T-helper 1 cell treated with Interleukin-12 subunit alpha and Interleukin-12 subunit beta and Interleukin-4 antibody, amounts not matched to agents 30 ng/mL and 1 ng/mL, for 36 hours (primary cell): ENCODE data around the gene ATL1. TPM values are rescaled to one million over a fixed set of nuclear protein-coding genes. Genes with fewer than 3 reads are reported as not detected.

ENCODE experiments used
- intact Hi-C: fragments of 100-400 bp; cut with micrococcal nuclease; formaldehyde crosslinking; loops from one replicate; pipeline ENCODE4 v1.15.1; 2024
- total RNA-seq: library from RNA; stranded (reverse); gene quantifications from 2 replicates; pipeline ENCODE4 v1.2.3, GENCODE V29; 2022

The ATL1 gene
- total RNA-seq, result 0.56 and 1.5 TPM in 2 replicates

DNA sequence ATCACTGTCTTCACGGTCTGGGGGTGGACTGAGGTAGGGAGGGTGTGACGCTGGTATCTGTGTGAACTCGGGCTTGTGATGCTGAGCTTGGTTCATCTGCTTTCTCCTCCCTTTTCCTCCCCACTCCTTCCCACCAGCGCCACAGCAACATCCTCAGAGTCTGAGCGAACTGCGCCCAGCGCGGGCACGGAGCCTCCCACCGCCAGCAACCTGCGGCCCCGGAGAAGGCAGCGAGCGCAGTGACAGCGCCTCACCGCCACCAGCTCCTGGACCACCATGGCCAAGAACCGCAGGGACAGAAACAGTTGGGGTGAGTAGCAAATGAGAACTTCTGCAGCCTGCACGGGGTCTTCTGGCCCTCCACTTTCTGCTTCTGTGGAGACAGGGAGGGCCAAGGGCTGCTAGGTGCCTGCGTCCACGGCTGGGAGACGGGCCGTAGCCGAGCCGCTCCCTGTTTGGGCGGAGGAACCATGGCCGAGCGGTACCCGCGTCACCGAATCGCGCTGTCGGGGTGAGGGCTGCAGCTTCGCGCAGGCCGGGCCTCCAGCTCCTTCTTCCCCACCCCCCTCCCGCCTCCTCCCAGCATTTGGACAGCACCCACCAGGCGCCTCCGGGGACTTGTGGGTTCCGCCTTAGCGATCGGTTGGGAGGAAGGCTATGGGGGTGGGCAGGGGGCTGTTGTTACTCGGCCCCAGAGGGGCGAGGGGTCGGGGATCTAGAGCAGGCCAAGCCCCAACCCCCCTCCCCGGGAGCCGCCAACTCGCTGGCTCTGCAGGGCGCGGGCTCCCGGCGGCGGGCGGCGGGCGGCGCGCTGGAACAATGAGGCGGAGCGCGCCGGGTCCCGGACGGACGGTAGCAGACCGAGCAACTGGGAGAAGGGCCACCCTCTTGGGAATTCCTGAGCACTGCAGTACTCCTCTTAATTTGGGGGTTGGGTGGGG, at the start of gene ATL1:
TSS of gene ATL1 (plus strand) at position 156 of the 941 bp plus-strand sequence. CDS start at position 277, 121 bp downstream.
- intact Hi-C loops, result loop anchor here (1.0 to 2.0 kb wide), 3 partner anchors 17 to 248 kb away; partner anchors contain the start of genes DMAC2L and L2HGDH

DNA sequence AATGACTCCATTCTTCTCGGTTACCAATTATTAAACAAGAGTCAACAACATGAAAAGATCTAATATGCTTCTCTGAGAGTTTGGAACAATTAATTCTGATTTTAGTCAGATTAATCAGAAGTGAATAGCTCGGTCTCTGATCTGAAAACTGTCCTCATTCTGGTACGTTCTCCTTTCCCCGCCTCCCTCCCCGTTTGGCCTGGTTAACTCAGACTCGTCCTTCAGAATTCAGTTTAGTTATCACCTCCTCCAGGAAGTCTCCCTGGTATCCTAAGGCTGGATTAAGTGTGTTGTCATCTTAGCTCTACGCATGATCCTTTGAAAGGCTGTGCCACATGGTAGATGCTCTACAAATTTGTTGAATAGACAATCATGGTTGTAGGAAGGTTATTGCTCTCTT, 49.8 kb upstream of the ATL1 start:
- intact Hi-C loops, result no loop called here

DNA sequence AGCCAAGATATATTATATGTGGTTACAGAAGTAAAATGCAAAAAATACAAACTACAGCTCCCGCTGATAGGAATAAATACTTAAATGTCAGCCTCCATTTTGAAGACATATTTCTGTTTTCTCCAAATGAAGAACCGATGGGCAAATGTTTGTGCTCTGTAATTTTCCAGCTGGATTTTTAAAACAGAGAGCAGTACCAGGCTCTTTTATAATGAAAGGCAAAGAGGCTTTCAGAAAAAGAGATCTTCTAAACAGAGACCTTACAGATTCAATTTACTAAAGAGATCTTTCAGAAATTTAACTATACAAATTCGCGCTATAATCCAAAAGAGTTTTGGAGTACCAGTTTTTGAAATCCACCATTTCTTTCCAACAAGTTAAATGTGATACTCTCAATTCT, 47.5 kb upstream of the ATL1 start:
- intact Hi-C loops, result no loop called here

DNA sequence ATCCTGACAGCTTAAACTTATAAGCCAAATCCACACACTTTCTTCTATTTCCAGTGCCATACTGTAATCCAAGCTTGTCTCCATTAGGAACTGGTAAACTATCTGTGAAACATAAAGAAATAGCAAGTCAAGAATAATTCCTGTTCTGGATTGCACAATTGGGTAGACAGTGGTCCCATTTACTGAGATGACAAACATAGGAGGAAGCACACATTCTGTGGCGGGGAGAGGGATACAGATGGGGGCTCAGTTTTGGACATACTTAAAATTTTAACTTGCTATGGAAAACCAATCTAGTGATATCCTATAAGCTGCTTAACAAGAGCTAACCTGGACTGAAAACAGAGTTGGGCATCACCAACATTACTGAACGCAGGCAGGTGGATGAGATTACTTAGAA, 43.9 kb upstream of the ATL1 start:
- intact Hi-C loops, result no loop called here

DNA sequence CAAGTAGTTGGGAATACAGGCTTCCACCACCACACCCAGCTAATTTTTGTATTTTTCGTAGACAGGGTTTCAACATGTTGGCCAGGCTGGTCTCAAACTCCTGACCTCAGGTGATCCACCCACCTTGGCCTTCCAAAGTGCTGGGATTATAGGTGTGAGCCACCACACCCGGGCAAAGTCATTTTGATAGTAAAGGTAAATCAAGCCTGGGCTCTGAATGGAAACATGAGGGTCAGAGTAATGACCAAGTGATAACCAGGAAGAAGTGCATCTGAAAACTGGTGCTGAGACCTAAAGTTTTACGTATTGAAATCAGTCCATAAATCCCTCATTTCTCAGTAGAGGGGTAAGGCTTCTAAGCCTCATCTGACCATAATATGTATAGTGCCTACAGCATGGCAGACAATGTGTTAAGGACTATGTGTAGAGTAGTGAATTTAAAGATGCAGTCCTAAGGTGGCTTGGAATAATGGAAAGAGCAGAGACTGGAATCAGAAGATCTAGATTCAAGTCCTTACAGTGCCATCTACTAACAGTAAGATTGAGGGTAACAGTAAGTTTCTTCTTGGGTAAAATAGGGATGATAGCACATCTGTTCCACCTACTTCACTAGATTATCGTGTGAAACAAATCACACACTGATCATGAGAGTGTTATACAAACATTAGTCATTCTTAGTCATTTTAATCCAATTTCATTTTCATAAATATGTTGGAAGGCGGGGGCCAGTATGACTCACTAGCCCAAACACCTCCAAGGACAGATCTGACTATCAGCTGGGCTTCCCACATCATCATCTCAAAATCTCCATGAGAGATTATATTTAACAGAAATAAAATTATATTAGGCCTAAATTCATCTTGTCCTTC, 38.8 kb upstream of the ATL1 start:
- intact Hi-C loops, result loop anchor here (1.0 kb wide), 1 partner anchor 177 kb away; no protein-coding TSS in a partner anchor

DNA sequence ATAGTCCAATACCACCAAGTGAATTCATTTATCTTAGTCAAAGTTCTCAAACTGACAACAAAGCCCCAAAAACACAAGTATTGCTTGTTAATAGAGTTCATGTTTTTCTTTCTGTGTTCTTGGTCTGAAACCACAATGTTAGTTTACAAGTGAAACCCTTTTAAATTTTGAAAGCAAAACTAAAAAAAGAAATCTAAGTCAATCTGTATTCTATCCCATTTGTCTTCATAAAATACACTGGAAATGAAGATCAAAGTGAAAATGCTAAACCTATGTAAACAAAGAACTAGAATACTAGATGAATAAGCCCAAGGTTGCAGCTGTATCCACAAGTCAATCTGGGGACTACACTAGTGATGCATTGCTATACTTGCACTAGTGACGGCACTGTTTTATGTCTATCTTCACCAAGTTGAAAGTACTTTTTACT, 38.0 kb upstream of the ATL1 start:
- intact Hi-C loops, result loop anchor here (1.0 to 2.0 kb wide), 11 partner anchors 10 to 888 kb away; partner anchors contain the start of genes MAP4K5 and VCPKMT

DNA sequence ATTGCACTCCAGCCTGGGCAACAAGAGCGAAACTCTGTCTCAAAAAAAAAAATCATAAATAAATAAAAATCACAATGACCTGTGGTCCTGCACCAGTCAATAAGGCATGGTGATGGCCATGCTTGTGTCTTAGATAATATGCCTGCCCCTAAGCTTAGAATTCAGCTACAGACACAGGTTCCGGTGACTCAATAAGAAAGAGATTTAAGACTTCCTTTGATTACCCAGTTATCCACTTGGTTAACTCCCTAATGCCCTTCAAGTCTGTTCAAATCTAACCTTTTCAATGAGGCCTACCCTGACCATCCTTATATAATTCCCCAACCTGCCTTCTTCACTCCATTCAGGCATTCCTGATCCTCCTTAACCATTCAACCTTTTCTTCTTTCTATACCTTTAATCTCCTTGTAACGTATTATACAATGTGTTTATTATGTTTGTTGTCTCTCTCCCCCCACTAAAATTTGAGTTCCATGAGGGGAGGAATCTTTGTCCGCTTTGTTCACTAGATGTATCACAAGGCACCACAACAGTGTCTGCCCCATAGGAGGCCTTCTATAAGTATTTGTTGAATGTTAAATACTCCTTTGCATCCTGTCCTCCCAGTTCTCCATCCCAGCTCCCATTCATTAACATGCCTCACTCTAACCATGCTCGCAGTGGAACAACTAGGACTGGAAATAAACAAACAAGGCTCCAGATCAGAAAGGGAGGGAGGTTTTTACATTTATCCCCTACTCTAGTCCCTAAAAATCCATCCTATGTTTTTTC, 36.5 kb upstream of the ATL1 start:
- intact Hi-C loops, result loop anchor here (2.0 kb wide), 2 partner anchors 407 to 661 kb away; partner anchors contain the start of gene VCPKMT

DNA sequence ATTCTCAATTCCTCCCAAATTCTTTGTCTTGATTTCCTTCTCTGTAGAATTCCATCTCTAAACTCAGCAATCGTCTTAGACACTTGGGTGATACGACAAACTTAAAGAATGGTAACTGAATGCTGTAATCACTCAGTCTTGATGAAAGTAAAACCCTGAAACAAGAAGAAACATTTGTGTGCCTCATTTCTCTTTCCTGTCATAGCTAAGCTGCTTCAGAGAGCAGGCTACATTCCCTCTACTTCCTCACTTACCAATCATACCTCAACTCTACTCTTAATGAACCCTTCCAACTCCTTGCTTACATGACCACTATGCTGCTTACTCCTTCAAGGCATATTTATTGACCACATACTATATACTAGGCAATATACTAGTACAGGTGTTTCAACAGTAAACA, 35.9 kb upstream of the ATL1 start:
- intact Hi-C loops, result no loop called here

DNA sequence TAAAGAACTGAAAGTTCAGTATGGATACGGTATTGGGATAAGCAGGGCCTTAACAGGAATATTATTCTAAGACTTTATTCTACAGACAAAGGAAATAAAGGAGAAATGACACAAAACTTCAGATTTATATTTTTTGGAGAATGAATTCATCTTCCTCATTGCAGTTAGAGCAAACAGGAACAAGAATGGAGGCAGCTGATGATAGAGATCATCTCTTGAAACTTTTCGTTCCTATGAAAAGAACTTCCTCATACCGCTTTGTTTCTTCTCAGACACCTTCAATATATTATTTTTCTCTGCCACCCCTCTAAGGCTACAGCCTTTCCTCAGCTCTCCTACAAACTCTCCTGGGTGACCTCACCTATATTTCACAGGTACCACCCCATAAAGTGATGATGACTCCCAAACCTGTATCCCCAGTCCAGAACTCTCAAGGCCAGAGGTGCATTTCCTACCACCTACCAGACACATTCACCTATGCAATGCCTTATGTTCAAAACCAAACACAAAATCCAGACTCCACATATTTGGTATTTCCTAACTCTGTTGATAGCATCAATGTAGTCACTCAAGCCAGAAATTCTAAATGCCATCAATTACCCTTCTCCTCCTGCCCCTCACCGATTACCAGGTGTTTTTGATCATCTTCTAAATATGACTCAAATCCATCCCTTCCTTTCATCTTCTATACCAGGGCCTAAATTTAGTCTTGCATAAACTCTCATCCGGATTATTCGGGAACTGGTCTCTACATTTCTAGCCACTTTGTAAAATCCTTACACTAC, 35.0 kb upstream of the ATL1 start:
- intact Hi-C loops, result no loop called here

DNA sequence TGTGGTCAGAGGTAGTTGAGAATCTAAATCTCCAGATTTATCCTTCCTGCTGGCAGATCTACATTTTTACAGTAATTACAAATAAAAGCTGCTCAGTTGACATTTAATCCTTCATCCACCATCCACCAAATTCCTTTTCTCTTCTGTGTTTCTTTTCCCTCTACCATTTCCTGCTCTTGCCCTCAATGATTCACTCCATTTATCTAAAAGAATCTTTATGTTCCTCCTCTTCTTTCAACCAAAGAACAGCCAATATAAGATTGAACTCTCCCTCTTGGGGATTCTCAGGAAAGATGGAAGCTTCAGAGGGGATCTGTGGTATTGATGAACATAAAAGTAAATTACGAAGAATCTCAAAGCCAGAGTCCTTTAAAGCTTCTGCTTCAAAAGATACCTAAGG, 31.9 kb upstream of the ATL1 start:
- intact Hi-C loops, result no loop called here

DNA sequence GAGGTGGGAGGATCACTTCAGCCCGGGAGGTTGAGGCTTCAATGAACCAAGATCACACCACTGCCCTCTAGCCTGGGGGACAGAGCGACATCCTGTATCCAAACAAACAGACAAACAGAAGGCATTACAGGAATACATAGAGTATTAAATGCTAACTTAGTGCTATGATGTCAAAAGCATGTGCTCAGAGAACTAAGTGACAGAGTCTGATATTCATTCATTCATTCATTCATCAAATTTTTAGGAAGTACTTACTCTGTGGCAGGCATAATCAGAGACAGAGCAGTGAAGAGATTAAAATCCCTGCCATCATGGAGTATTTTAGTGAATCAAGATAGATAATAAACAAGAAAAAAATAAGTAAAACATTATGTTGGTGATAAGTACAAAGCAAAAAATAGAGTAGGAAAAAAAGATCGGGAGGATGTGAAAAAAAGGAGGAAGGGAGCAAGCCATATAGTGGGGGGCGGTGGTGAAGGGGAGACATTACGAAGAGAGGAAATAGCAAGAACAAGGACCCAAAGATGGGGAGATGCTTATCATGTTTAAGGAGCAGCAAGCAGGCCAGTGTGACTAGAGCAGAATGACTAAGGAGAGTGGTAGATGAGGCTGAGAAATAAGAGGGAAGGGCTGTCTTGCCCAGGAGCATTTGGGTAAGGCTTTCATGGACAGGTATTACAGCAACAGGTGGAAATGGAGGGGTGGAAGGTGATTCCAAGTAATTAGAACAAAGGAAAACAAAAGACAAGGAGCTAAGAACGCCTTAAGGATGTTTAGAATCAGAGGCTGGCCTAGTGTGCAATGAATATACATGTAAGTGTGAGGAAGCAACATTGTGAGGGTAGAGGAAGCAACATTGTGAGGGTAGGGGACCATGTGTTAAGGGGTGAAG, 30.4 kb upstream of the ATL1 start:
- intact Hi-C loops, result loop anchor here (5.0 kb wide), 4 partner anchors 527 to 942 kb away; partner anchors contain the start of genes KLHDC1, KLHDC2 and RPS29

DNA sequence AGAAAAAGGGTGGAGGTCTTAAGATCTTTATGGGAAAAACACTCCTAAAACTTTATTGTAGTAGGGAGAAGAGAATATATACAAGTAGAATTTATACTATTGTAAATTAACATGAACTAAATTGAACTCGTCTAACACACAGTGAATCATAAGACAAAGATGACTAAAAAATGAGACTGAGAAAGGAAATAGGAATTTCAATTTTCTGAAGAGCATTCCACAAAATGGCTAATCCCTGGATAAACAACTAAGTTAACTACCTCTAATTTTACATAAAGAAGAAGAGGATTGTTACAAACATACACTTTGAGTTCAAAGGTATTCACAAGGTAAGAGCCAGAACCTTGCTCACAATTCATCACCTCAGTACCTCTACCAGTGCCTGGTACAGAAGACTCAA, 29.6 kb upstream of the ATL1 start:
- intact Hi-C loops, result loop anchor here (5.0 kb wide), 4 partner anchors 528 to 943 kb away; partner anchors contain the start of genes KLHDC1, KLHDC2 and RPS29

DNA sequence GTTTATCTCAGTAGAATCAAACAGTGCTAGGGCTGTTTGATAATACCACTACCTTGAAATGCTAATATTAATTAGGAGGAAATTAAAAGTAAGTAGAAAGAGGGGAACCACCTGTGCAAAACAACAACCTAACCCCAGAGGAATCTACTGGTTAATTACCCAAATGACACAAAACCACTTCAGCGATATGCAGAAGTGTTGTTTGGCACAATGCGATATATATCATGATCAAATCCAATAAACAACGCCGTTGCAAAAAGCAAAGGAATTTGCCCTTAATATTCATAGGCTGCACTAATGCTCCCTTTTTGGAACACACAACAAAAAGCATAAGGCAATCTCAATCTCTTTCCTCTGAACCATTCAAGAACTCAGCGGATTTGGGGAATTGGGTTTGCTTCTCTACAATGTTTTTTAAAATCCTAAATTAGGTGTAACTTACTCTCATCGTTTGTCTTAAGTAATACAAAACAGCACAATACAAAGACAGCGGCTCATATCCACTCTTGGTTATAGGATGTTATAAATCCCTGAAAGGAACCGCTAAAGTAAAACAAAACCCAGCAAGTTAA, 29.1 kb upstream of the ATL1 start:
- intact Hi-C loops, result loop anchor here (1.0 to 5.0 kb wide), 5 partner anchors 469 to 944 kb away; partner anchors contain the start of genes KLHDC1, KLHDC2 and RPS29

DNA sequence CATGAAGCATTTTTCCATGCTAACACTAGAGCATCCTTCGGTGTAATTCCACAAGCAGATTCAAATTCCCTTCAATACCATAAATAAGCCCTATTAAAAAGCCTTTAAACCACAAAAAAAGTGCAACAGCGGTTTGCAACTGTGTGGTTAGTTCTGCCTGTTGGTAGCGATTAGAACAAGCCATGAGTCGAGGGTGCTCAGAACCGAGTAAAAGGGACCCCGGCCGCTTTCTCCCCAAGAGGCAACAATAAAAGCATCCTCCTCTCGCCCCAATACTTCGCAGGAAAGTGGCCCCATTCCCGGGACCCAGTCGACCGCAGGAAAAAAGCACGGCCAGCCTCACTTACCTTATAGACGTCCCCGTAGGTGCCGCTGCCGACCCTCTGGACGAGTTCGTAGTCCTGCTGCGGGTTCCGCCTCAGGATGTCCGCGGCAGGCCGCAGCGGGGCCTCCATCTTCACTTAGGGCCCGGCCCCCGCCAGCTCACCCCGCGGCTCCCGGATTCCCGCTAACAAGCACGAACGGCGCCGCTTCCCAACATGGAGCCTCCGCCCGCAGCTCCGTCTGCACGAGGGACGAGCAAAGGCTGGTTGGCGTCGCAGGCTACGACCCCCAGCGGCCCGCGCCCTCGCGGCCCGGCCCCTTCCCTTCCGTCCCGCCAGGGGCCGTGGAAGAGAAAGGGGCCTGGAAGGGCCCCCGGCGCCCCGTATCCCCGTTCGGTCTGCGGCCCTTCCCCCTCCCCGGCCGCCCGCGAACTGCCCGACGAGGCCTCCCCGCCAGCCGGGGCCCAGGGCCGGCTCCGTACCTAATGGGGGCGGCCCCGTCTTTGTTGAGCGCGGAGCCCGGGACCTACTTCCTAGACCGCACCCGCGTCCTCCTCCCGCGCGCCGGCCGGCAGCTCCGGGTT, 28.1 kb upstream of the ATL1 start:
- intact Hi-C loops, result loop anchor here (1.0 to 5.0 kb wide), 15 partner anchors 10 to 945 kb away; partner anchors contain the start of genes CDKL1, DMAC2L, KLHDC1 and KLHDC2

DNA sequence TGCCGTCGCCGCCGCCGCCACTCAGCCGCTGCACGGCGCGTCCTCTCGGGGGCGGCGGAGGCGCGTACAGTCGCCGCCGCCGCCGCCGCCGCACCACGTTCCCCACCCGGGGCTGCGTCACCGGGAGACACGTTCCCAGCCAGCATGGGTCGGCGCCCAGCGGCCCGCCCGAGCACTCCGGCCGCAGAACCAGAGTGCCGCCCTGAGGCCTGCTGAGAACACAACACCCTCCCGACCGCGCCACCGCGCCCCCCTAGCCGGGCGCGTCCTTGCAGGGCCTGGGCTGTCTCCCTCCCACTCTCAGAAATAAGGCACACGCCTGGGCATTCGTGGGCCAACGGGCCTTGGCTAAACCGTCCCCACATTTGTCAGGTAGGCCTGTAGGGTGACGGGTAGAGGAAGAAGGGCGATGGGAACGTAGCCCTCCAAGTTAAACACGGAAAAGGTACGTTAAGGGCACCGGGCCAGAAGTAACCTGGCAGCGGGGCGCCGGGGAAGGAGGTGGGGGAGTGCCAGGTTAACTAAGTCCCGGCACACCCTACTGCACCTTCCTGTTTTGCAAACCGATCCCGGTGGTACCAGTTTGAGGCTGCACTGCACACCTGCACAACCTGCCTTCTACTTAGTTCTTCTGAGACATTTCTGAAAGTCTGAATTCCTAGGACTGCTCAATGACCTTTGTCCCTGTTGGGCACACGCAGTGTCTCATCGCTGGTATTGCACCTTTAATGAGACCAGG, 27.3 kb upstream of the ATL1 start, which contains the start of gene MAP4K5:
TSS of gene MAP4K5 (minus strand) at position 68 of the 739 bp plus-strand sequence. CDS start 520 bp downstream, outside the sequence.
- intact Hi-C loops, result loop anchor here (1.0 to 5.0 kb wide), 14 partner anchors 10 to 945 kb away; partner anchors contain the start of genes CDKL1, DMAC2L, KLHDC1 and KLHDC2

DNA sequence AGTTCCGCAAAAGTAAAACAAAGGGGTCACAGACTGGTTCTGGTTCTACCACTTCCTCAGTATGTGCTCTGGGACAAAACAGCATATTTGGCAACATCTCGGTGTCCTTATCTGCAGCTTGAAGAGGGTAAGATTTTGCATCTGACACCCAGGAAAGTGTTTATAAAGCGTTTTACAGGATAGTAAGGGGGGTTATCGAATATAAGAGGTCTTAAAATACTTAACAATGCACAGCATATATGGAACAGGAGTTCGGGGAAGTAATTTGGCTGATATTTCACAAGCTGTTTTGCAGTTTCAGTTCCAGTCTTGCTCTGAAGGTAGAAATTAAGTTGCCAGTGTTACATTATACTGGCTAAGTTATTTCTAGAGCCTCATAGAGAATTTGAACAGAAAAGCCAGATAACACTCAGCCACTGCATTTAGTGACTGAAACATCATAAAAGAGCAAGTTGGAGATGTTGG, 26.7 kb upstream of the ATL1 start:
- intact Hi-C loops, result loop anchor here (2.0 to 5.0 kb wide), 8 partner anchors 136 to 946 kb away; partner anchors contain the start of genes CDKL1, KLHDC1, KLHDC2 and NEMF
